ENCODE measurements around the gene FIBP.
"Not testable (repeated sequence)": the region's sequence is repeated elsewhere in the genome, so short reads cannot be mapped to it uniquely, and the experiment has no call there.

FIBP gene

DNA sequence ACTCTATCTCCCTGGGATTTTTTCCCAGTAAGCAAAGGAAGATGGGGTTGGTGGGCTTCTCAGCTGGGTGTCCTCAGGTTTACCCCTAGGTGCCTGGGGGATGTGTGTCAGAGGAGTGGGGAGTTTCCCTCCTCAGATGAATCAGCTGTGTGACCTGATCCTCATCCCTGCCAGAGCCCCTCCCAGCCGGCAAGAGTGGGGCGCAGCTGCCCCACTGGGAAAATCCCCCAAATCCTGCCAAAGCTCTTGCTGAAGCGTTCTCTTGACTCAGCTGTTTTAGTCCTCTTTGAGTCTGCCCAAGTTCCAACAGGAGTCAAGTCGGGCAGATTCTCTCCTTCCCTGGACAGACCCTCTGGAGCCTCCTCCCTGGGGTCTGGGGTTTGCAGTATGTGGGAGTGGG, 24.6 kb upstream of the FIBP start:
- no peak for DNase-seq

DNA sequence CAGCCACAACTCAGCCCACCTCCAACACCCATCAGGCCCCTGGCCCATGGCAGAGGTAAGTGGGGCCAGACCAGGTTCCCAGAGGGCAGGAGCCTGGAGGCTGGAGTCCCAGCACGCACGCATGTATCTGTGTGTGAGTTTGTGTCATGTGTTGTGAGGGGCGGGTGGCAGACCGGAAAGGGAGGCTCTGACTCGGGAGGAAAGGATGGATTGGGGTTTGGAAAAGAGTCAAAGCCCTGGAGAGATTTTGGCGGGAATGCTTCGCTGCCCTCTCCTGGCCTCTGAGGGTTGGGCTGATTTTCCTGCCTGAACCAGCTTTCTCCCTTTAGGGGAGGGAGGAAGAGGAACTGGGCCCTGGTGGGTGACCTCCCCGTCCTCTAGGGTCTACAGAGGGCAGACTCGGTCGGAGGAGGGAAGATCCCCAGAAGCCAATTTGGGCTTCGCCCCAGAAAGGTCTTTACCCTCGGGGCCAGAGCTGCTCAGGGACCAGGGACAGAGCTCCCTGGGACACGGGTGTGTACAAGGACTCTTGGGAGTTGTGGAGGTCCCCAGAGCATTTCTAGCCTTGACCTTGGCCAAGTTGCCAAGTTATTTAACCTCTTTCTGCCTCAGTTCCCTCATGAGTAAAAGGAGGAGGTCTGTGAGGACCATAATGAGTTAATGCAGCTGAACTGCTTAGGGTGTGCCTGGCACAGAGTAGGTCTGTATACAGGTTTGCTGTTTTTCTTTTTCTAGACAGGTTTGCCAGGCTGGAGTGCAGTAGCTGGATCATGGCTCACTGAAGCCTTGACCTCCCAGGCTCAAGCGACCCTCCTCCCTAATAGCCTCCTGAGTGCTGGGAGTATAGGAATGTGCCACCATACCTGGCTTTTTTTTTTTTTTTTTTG, 23.7 kb upstream of the FIBP start:
- DNase-seq, result peak; percentile 18 to 87 (median 66)

DNA sequence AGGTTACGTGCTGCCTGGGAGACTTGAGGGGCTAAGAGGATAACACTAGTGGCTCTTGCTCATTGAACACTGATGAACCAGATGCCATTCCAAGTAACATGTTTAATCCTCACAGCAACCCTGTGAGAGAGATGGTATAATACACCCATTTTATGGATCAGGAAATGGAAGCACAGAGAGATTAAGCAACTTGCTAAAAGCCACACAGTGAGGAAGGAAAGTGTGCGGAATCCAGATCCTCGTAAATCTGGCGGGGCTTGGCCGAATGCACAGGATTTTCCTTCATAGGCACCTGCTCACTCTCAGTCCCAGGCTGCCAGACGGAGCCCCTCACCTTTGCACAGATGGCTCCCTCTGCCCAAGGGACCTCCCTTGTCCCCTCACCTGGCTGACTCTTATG, 19.6 kb upstream of the FIBP start:
- DNase-seq, result no peak

DNA sequence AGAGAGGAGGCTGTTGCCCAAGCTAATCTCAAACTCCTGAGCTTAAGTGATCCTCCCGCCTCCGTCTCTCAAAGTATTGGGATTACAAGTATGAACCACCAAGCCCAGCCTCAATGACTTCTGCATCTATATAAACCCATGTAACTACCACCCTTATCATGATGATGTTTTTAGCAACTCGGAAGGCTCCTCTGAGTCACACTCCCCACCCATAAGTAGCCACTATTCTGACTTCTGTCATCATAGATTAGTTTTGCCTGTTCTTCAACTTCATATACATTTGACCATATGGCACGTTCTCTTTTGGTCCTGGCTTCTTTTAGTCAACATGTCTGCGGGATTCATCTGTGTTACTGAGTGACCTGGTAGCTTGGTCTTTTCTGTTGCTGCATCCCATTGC, 18.3 kb upstream of the FIBP start:
- no peak for DNase-seq

DNA sequence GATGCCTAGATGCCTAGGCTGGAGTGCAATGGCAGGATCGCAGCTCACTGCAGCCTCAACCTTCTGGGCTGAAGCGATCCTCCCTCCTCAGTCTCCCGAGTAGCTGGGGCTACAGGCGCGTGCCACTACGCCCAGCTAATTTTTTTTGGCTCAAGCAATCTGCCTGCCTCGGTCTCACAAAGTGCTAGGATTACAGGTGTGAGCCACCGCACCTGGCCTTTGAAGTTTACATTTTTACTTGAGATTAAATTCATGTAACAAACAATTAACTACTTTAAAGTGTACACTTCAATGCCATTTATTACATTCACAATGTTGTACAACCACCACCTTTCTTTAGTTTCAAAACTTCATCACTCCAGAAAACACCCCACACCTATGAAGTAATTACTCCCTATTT, 15.4 kb upstream of the FIBP start:
- peak in 1 of 3 experiments; percentile 46 for DNase-seq

DNA sequence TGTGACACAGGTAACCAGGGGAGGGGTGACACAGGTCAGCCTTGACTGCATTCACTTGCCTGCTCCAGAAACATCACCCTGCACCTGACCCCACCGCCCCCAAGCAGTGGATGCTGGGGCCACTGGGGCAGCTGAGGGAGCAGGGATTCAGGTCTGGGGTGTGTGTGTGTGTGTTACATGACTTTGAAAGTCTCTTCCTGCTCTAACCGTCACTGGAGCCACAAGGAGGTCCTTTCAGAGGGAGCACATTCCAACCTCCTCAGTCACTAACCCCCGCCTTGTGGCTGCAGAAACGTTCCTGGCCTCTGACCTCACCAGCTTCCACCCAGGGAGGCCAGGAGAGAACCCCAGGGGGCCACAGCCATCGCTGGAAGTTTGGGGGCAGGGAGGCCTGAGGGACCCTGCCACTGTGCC, 14.8 kb upstream of the FIBP start:
- DNase-seq, result no peak

DNA sequence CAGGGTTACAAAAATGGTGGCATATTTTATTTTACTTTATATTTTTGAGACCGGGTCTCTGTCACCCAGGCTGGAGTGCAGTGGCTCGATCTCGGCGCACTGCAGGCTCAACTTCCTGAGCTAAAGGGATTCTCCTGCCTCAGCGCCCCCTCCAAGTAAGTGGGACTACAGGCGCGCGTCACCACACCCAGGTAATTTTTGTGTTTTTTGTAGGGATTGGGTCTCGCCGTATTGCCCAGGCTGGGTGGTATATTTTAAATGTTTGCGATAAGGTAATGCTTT, 12.6 kb upstream of the FIBP start:
- DNase-seq, result no peak

DNA sequence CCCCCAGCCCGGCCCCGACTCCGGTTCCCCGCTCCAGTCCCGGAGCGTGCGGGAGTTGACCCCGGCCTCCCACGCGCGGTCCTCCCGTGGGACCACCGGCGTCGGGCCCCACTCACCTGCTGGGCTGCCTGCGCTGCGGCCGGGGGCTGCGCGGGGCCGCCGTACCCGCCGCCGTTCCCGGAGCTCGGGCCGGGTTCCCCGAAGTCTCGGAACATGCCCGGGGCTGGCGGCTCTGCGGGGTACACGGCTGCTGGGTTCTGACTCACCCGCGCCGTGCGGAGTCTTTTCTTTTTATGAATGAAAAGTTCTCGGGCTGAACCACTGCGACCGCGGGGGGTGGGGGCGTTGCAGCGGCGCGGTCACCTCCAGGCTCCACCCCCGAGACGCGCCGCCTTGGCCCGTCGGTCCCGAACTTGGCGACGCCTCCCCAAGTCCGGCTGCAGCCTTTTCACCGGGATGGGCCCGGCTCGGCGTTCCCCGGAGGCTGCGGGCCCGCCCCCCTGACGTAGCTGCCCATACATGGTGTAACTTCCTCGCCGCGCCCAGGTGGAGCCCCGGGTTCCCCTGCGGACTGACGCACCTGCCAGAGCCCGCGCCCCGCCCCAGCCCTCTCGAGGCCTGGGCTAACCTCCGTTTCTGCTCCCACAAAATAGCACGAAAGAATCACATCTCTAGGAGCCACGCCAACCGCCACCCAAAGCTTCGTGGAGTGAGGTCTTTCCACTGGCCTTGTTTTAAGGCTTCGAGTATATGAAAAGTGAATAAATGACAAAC, 12.0 kb upstream of the FIBP start, which contains the start of gene FOSL1:
FOSL1 (minus strand) TSS at position 264 of the 774 bp plus-strand sequence; CDS start at position 215, 49 bp downstream.
- DNase-seq, result peak; percentile 59 to 84 (median 83)

DNA sequence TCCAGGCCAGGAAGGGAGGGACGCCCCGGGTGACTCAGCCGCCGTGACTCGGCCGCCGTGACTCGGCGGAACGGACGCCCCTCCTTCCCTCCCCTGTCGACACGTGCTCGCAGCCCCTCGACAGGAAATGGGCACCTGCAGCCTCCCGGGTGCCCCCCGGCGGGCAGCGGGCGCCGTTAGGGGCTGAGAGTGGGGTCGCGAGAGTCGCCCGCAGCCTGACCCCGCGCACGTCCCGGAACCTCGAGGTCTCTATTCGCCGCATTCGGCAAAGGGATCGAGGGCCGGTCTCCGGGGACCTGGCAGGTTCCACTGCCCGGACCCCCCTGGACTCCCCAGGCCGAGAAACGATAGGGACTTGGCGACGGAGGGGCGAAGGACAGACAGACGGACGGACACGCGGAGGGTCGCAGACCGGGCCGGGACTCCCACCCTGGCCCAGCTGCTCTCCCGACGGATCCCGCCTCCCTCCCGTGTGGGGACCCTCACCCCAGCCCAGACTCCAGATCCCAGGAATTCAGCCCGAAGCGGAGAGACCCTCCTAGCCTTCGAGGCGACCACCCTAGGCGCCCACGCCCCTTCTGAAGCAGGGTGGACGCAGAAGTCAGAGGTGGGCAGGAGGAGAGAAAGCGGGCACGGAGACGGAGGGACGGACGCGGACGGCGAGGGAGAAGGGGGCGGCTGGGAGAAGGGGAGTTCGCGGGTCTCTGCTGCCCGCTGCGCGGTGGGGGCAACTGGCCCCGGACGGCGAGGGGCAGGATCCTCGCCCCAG, 11.3 kb upstream of the FIBP start:
- DNase-seq, result no peak

DNA sequence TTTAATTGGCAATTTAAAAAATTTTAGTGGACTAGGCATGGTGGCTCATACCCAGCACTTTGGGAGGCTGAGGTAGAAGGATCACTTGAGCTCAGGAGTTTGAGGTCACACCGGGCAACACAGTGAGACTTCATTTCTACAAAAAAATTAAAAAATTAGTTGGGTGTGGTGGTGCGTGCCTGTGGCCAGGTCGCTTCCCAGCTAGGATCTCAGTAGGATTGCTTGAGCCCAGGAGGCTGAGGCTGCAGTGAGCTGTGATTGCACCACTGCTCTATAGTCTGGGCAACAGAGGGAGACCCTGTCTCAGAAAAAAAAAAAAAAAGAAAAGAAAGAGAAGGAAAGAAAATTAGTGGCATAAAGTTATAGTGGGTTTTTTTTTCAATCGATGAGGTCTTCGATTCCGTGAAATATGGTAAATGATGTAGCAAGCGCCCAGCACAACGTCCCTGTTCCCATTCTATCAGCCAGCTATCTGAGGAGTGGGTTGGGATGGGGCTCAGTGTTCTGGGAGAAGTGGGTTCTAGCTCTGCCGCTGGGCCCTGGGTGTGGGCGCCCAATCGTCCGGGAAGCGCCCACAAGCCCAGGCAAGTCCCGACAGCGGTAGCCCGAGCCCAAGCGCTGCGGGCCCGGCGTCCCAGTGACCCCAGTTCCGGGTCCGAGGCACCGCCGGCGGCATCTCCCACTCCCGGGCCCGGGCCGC, 10.5 kb upstream of the FIBP start:
- no peak for DNase-seq

DNA sequence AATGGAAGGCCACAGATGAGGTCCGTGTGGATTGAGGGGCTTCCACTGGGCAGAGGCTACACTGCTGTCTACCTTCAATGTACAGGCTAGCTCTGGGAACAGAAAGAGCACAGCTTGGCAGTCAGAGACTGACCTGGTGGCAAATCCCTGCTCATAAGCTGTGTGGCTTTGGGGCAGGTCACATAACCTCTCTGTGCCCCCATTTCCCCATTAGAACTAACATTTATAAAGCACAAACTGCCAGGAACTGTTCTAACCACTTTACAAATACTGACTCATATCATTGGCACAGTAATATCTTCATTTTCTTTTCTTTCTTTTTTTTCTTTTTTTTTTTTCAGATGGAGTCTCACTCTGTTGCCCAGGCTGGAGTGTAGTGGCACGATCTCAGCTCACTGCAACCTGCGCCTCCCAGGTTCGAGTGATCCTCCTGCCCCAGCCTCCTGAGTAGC, 8.8 kb upstream of the FIBP start:
- no peak for DNase-seq

DNA sequence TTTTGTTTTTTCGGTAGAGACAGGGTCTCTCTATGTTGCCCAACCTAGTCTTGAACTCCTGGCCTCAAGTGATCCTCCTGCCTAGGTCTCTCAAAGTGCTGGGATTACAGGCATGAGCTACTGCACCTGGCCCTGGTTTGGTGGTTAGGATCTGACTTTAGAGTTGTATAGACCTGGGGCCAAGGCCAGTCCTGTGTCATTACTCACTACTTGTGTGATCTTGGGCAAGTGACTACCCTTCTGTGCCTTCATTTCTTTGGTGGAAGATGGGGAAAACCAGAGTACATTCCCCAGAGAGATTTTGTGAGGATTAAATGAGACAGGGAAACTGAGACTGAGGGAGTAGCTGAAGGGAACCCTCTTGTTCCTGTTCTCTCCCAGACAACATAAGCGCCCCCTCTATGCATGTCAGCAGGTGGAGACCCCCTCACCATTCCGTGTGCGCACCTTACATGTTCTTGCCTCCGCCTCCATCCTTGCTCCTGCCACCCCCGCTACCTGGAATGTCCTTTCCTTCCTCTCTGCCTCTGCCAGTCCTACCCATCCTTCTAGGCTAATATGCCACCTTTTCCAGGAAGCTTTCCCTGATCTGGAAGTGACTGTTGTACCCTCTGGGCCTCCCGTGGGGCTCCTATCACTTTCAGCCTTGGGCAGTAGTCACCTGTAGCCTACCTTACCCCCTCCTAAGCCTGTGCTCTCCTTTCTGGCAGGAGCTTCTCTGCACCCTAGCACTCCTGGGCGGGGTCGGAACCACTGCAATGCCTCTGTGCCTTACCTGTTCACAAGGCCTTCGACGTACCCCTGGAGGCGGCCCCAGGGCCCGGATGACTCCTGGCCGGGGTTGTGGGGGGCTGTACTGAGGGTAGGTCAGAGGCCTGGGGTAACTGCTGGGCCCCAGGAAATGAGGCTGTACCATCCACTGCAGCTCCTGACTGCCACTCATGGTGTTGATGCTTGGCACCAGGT, 8.0 kb upstream of the FIBP start:
- DNase-seq, result no peak

DNA sequence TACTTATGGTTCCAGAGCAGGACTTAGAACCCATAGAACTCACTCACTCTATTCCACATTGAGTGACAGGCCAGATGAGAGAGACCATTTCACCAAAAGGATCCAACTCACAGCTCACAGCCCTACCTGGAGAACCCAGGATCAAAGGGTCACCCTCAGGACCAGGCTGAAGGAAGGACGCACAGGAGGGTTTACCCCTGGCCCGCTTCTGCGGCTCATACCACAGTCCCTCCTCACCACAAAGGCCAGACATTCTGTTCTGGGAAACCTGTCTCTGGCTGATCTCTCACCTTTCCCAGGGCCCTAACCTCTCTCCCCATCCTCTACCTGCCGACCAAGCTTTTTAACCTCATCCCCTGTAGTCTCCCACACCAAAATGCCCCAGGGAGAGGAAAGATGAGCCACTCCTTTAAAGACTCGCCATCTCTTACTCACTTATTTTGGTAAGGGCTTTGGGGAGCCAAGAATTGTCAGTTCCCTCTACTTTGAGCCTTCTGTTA, 7.3 kb upstream of the FIBP start:
- no peak for DNase-seq

DNA sequence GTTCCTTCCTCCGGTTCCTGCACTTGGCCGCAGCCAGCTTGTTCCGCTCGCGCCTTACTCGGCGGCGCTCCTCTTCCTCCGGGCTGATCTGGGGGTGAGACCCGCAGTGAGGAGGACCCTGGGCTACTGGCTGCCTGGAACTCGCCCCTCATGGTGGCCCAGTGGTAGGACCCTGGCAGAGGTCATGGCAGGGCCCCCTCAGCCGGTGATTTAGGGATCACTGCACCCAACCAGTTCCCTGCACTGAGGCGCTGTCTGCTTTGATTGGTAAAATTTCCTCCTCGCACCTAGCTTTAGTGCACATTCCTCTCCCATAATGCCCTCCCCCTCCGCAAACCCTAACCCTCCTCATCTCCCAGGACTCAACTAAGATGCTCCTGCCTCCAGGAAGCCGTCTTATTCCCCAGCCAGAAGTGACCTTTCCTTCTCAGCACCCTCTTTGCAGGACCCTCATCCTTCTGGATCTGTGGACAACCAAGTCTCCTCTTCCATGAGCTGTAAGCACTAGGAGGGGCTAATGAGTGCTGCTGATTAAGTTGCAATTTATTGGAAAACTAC, 5.8 kb upstream of the FIBP start:
- DNase-seq, result no peak

DNA sequence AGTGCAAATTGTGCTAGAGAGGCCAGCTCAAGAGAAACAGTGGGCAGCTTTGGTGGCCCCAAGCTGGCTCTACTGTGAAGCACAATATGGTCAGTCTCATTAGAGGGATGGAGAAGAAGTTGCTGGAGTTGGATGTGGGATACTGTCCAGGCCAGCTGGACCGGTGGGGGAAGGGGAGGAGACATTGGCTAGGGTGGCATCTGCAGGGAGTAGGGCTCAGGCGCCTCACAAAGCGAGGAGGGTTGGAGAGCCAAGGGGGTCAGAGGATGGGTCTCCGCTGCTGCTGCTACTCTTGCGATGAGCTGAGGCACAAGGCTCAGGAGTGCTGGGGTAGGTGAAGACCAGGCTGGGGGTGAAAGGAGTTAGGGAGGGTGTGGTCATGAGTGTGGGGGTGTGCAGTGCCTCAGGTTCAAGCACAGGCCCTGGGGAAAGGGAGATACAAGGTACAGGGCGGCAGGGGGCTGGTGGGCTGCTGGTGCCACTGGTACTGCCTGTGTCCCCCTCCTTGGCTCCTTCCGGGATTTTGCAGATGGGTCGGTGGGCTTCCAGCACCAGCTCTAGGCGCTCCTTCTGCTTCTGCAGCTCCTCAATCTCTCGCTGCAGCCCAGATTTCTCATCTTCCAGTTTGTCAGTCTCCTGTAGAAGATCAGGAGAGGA, 4.5 kb upstream of the FIBP start:
- DNase-seq, result no peak

DNA sequence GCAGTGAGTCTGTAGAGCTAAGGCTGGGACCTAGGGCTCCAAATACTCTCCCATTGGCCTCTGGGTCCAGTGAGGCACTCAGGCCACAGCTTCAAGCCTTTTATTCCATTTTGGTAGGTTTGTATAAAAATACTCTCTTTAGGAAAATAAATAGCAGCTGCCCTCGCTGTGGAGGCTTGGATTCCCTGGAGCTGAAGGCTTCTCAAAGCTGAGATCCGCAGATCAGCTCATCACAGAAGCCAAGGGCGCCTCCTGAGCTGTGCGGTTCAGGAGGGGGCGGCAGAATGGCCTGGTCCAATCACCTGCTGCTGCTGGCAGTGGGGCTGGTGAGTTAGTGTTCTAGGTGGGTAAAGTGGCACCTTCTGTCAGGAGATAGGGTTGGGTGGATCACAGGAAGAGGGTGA, 3.9 kb upstream of the FIBP start:
- not testable (repeated sequence) for DNase-seq

DNA sequence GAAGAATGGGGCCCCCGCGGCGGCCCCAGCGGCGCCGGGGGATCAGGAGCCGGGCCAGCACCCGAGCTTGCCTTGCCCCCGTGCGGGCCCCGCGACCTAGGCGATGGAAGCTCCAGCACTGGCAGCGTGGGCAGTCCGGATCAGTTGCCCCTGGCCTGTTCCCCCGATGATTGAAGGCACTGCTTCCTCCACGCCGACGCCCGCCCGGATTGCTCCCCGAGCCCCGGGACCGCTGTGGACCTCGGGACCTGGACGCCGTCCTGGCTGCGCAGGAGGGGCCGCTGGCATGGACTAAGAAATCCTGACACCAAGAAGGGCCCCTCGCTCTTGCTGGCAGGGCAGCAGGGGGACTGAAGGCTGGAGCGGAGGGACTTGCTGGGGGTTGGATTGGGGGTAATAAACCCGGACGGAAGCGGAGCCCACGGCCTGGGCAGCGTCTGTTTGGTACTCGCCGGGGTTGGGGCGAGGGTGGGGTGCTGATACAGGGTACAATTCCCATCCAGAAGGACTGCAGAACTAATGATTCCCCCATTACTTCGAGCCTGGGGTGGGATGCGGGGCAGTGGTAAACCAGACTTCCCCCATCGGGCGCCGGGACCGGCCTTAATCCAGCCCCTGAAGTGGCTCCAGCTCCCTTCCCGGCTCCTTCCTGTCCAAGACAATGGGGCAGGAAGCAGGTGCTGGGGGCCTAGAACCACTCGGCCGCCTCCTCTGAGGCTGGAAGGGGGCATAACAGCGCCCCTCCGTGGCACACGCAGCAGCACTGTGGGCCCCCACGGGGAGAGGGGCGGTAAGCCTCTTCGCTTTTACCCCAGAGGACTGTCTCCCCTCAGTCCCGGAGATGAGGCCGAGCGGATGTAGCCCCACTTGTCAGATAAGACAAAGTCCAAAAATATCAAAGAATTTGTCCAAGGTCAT, 3.2 kb upstream of the FIBP start:
- peak in 1 of 3 experiments; percentile 30 for DNase-seq

DNA sequence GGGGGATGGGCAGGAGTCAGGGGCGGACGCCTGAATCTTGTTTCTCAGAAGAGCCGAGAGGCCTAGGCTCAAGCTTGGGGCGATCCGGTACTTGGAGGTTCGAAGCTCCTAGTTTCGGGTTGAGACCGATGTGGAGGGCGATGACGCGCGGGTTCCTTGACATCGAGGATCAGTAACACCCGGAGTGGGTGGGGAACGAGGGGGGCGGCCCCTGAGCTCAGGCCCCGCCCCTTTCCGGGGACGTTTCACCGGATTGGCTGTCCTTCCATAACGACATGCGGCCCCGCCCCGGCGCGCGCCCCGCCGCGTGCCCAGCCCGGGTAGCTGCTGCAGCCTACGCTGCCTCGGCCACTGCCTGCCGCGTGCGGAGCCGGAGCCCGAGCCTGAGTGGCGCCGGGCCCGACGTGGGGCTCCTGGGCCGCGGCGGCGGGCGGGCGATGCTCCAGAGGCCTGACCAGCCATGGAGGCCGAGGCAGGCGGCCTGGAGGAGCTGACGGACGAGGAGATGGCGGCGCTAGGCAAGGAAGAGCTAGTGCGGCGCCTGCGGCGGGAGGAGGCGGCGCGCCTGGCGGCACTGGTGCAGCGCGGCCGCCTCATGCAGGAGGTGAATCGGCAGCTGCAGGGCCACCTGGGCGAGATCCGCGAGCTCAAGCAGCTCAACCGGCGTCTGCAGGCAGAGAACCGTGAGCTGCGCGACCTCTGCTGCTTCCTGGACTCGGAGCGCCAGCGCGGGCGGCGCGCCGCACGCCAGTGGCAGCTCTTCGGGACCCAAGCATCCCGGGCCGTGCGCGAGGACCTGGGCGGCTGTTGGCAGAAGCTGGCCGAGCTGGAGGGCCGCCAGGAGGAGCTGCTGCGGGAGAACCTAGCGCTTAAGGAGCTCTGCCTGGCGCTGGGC, 2.3 kb upstream of the FIBP start, which contains the start of gene CCDC85B:
CCDC85B (plus strand) TSS at position 350 of the 895 bp plus-strand sequence; CDS start at position 461, 111 bp downstream.
- peak; percentile 97 to 99 (median 98) for DNase-seq

All from NCI-H1417 (cell line).